Measurements from ENCODE around the gene FRMD5.
"Not testable (repeated sequence)": the region's sequence is repeated elsewhere in the genome, so short reads cannot be mapped to it uniquely, and the experiment has no call there.

The FRMD5 gene

GRCh38 chr15:44035781-44036699, 159.0 kb downstream of the FRMD5 start:
- FAIRE-seq (no peak), DNase-seq (ENCODE audit: extremely low spot score, insufficient read length, low read depth) (no peak)

DNA sequence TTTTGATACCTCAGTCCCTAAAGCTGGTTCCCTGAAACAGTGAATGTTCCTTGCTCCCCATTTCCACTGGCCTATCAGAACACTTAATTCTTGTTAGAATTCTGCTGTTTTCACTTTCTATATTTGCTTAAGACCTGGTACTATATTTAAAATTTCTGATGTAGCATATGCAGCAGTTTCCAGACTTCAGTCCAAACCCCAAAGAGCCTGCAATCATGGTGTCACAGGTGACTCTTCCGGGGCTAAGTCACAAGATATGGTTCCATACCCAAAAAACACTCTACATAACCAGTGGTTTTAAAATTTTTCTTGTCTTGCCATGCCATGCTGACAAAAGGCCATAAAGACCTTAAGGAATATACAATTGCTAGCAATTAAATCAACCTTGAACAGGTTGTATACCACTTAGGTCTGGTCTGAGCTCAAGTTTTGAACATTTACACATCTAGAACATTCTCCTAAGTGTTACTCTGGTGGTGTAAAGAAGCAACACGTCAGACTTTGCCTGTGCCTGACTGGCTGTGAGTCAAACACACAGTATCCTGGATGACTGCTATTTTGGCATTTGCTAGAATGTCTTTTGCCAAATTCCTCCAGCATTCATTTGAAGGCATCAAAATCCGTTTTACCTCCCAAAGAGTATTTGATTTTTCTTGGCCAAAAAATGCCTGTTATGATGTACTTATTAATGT, 160.0 kb downstream of the FRMD5 start:
- DNase-seq (ENCODE audit: extremely low spot score, insufficient read length, low read depth) (no peak), FAIRE-seq (no peak)

- DNase-seq (ENCODE audit: extremely low spot score, insufficient read length, low read depth), result no peak
- no peak for FAIRE-seq
Observed at GRCh38 chr15:44034334-44034733, 160.7 kb downstream of the FRMD5 start.

DNA sequence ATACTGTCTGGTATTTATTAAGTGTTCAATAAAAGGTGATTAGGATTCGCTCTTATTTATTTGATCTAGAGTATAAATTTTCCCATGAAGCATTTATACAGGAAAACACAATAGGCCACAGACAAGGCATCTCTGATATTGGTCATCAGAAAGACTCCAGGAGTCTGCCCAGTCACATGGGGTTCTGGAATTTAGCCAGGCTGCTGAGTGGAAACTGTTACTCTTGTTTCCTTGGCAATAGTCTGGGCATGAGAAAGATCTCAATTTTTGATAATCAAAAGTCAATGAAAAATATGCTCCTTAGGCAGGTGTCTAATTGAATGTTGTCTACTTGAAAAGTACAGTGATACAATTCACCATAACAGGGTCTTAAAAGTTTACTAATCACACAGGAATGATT, 161.2 kb downstream of the FRMD5 start:
- no peak for DNase-seq (ENCODE audit: extremely low spot score, insufficient read length, low read depth)
- FAIRE-seq, result no peak

GRCh38 chr15:44032820-44033219, 162.3 kb downstream of the FRMD5 start:
- not testable (repeated sequence) for DNase-seq (ENCODE audit: extremely low spot score, insufficient read length, low read depth); FAIRE-seq

GRCh38 chr15:44029940-44030568, 165.0 kb downstream of the FRMD5 start:
- DNase-seq (ENCODE audit: extremely low spot score, insufficient read length, low read depth), result no peak
- FAIRE-seq, result no peak

GRCh38 chr15:44029003-44029402, 166.1 kb downstream of the FRMD5 start:
- FAIRE-seq (no peak), DNase-seq (ENCODE audit: extremely low spot score, insufficient read length, low read depth) (no peak)

DNA sequence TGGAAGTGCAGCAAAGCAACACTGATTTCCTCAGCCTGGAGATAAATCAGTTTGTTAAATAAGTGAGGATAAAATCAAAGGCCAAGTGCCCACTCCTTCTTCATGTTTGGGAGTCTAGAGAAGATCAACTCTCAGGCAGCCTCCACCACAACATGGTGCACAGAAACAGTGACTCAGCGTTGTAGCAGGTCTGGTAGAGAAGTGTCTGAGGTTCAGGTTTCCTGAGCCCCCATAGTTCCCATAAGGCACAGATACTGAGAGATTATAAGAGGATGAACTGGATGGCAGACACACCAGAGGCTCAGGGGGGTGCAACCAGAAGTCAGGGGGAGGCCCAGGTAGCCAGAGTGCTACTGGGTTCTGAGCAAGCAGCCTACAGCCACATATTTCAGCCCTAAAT, 166.7 kb downstream of the FRMD5 start:
- FAIRE-seq (no peak), DNase-seq (ENCODE audit: extremely low spot score, insufficient read length, low read depth) (no peak)

DNA sequence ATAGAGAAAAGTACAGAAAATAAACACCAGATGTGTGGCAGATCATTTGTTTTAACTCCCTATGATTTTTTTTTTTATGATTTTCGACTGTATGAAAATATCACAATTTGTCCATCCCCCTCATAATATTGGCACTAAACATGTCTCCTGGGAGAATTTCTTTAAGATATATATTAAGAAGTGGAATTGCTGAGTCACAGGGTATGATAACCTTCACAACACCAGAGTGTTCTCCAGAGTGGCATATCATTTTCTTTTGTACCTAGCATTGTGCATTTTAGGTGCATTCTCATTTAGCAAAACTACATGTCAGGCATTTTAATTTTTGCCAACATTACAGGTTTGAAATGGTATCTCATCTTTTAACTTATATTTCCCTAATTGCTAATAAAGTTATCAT, 170.9 kb downstream of the FRMD5 start:
- FAIRE-seq, result no peak
- no peak for DNase-seq (ENCODE audit: extremely low spot score, insufficient read length, low read depth)

DNA sequence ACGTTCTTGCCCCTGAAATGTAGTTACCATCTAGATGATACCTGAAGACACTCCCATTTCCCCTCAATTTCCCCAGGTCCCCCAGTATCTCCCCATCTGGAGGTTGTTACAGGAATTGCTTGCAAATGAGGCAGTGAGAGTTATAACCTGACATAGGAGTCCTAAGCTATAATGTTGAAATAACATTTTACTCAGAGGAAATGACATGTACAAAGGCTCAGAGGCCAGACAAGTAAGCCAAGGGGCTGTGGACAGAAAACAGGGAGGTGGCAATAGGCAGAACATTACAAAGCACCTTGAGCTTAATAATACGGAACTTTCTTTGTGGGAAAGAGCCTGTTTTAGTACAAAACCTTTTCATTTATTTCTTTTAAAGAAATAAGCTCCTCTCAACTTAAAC, 171.9 kb downstream of the FRMD5 start:
- DNase-seq (ENCODE audit: extremely low spot score, insufficient read length, low read depth), result no peak
- no peak for FAIRE-seq

DNA sequence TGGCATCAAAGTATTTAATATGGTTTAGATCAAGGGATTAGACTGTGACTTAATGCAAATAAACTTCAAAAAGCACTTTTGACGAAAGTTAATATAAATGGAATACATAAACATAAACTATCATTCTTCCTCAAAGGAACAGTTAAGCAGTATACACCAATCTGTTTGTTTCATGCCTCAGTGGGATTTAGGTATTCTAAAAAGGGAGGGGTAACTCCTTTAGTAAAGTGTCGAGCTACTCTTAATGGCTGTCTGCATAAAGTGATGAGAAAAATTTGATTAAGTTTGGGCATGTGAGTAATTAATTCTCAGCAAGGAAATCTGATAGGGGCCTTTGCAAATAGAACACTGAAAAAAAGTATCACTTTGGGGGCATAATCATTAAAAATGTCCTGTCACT, 176.9 kb downstream of the FRMD5 start:
- DNase-seq (ENCODE audit: extremely low spot score, insufficient read length, low read depth), result no peak
- no peak for FAIRE-seq

- DNase-seq (ENCODE audit: extremely low spot score, insufficient read length, low read depth) (no peak), FAIRE-seq (no peak)
Observed at GRCh38 chr15:44015545-44016305, 179.3 kb downstream of the FRMD5 start.

GRCh38 chr15:44011238-44011854, 183.7 kb downstream of the FRMD5 start:
- FAIRE-seq (no peak), DNase-seq (ENCODE audit: extremely low spot score, insufficient read length, low read depth) (no peak)

DNA sequence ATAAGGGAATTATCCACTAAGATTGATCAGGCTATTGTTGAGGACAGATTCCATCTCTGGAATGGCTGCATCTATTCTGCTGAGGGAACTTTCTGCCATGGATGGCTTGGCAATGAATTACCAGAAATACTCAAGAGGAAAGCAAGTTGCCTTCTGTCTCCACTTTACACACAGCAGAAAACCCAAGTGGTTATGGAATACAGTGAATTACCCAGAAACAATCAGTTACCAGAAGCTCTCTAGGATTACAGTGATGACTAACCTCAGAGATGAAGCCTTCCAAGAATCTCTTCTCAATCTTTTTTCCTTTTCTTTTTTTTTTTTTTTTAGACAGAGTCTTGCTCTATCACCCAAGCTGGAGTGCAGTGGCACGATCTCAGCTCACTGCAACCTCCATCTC, 185.0 kb downstream of the FRMD5 start:
- FAIRE-seq, result no peak
- DNase-seq (ENCODE audit: extremely low spot score, insufficient read length, low read depth), result no peak

DNA sequence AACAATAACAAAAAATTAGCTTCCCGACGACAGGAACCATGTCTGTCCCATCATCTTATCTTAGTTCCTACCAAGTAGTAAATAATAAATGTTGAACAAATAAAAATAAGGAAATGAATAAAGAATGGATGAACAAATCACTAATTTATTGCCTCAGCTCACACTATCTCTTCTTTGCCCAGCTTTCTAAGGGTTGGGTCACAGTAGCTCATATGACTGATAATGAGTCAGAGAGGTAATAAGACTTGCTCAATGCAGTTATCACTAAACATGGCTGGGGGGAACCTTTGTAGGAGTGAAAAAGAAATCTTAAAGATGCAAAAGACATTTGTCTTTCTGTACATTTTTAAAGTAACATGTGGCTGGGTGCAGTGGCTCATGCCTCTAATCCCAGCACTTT, 186.0 kb downstream of the FRMD5 start:
- no peak for DNase-seq (ENCODE audit: extremely low spot score, insufficient read length, low read depth)
- no peak for FAIRE-seq

- FAIRE-seq; DNase-seq (ENCODE audit: extremely low spot score, insufficient read length, low read depth): not testable (repeated sequence)
Observed at GRCh38 chr15:44000248-44000647, 194.8 kb downstream of the FRMD5 start.

DNA sequence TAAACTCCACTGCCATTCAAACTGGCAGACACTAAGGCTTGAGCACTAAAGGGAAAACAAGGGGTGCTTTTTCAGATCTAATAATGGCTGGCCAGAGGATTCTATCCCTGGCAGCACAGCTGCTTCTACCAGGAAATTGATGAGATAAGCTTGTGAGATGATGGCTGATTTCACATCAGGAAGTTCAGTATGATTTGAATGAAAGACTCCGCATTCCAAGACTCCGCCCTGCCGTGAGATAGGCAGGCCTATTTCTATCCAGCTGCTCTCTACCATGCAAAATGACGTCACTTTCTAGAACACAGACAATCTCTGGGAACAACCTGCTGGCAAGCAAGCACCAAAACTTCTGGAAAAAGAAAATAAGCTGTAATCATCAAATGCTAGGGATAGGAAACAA, 196.5 kb downstream of the FRMD5 start:
- DNase-seq (ENCODE audit: extremely low spot score, insufficient read length, low read depth), result no peak
- no peak for FAIRE-seq

GRCh38 chr15:43991206-43991605, 203.9 kb downstream of the FRMD5 start:
- no peak for DNase-seq (ENCODE audit: extremely low spot score, insufficient read length, low read depth)
- FAIRE-seq, result no peak

DNA sequence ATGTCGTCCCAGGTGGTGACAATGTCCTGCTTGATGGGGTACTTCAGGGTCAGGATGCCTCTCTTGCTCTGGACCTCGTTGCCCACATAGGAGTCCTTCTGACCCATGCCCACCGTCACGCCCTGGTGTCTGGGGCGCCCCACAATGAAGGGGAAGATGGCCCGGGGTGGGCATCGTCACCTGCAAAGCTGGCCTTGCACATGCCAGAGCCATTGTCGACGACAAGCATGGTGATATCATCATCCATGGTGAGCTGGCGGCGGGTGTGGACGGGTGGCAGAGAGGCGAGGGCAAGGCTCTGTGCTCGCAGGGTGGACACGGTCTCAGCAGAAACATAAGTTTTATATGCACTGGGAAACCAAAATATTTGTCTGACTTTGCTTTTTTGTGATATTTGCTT, 205.1 kb downstream of the FRMD5 start:
- no peak for DNase-seq (ENCODE audit: extremely low spot score, insufficient read length, low read depth)
- FAIRE-seq, result no peak

DNA sequence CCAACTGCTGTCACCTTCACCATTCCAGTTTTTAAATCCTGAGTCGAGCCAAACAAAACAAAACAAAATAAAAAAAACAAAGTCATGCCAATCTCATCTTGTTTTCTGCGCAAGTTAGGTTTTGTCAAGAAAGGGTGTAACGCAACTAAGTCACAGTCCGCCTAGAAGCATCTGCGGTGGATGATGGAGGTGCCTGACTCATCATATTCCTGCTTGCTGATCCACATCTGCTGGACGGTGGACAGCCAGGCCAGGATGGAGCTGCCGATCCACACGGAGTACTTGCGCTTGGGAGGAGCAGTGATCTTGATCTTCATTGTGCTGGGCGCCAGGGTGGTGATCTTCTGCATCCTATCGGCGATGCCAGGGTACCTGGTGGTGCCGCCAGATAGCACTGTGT, 206.2 kb downstream of the FRMD5 start:
- FAIRE-seq, result no peak

More for the DNA sequence above, 206.2 kb downstream of the FRMD5 start:
- no peak for DNase-seq (ENCODE audit: extremely low spot score, insufficient read length, low read depth)
